NK-92 (cell line): ENCODE results near the gene ABLIM1.

Experiments used
- DNase-seq: peaks from one replicate; lab custom pipeline; 2025; ENCODE audit not compliant: unreplicated experiment; lab: John Stamatoyannopoulos, UW

Gene ABLIM1

DNA sequence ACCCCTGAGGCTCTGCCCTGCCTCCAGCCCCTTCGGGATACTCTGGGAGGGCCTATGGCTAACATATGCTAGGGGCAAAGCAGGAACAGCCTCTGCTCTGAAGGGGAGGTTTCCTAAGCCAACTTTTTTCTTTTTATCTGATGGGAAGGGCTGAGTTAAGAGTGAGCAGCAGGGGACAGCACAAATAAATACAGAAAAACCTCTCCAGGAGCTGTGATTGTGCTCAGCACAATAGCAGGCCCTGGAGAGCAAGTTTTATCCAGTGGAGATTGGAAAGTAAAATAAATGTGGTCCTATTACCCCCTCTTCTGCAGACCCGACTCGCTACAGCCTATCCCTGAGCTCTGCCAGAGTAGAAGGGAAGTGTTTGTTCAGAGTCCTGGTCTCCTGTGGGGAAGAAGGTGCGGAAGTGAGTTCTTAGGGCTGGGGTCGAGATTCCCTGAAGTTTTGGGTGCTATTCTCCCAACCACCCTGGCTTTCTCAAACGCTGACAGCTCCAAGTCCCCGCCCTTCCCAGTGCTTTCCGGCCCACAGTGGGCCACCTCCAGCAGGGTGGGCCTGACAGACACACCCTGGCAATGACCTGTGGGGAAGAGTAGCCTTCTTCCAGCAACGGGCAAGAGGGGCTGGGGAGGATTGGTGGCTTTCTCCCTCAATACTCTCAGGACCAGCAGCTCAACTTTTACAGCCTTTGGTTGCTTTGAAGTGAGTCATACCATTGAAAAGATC, 230.8 kb downstream of the ABLIM1 start:
- no peak for DNase-seq

GRCh38 chr10:114426476-114426875, 231.6 kb downstream of the ABLIM1 start:
- no peak for DNase-seq

DNA sequence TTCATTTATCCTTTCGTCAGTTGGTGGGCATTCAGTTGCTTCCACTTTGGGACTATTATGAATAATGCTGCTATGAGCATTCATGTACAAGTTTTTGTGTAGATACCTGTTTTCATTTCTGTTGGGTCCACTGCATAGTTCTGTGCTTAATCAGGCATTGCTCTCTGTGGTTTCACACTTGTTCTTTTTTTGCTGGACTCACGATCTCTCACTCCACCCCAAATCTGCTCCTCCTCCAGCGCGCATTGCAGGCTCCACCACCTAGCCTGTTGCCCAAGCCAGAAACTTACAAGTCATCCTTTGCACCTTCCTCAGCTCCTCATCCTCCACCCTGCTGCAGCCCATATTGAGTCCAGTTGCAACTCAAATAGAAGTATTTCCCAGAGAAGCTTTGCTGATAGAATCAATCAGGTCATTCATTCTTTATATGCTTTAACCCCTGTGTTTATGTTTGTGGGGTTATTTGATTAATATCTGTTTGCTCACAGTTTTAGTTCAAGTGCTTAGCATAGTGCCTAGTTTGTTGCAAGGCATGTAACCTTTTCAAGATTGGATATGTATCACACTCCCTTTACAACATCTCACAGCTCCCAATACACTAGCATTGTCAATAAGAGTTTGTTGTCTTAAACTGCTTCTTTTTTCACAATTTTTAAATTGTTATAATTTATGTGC, 237.1 kb downstream of the ABLIM1 start:
- no peak for DNase-seq

GRCh38 chr10:114418109-114418508, 240.0 kb downstream of the ABLIM1 start:
- no peak for DNase-seq

- no peak for DNase-seq
Observed at GRCh38 chr10:114412907-114413797, 244.9 kb downstream of the ABLIM1 start.

DNA sequence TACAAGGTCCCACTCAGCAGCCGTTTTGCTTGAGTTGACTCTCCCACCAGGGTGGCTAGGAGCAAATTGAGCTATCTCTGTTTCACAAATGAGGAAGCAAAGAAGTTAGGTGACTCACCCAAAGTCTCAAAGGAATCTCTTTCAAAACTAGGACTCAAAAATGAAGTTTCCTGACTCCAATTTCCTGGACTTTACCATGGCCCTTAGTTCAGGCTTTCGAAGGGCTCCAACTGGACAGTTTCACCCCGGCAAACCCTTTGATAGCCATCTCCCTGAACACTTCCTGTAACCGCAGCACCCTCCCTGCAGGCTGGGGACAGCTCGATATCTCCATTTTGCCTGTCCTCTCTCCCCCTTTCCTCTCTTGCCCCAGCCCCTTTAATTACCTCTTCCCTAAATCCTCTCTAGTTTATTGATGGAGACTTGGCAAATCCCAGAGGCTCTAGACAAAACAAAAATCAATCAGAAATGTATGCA, 249.1 kb downstream of the ABLIM1 start:
- no peak for DNase-seq

GRCh38 chr10:114408112-114408967, 249.7 kb downstream of the ABLIM1 start:
- no peak for DNase-seq

GRCh38 chr10:114406455-114406854, 251.6 kb downstream of the ABLIM1 start:
- no peak for DNase-seq

DNA sequence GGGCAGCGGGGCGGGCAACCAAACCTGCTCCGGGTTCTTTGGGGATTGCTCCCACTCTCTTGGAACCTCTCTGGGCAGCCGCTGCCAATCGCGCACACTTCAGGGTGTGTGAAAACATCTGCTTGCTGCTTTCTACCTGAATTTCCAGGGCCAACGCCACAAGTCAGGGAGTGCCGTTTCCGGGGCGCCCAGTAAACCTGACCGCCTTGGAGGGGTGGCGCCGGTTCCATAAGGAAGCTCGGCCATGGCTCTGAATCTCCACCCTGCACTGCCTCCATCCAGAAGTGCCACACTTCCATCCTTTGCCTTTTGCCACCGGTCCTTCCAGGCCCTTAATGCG, 253.1 kb downstream of the ABLIM1 start:
- DNase-seq = no peak

DNA sequence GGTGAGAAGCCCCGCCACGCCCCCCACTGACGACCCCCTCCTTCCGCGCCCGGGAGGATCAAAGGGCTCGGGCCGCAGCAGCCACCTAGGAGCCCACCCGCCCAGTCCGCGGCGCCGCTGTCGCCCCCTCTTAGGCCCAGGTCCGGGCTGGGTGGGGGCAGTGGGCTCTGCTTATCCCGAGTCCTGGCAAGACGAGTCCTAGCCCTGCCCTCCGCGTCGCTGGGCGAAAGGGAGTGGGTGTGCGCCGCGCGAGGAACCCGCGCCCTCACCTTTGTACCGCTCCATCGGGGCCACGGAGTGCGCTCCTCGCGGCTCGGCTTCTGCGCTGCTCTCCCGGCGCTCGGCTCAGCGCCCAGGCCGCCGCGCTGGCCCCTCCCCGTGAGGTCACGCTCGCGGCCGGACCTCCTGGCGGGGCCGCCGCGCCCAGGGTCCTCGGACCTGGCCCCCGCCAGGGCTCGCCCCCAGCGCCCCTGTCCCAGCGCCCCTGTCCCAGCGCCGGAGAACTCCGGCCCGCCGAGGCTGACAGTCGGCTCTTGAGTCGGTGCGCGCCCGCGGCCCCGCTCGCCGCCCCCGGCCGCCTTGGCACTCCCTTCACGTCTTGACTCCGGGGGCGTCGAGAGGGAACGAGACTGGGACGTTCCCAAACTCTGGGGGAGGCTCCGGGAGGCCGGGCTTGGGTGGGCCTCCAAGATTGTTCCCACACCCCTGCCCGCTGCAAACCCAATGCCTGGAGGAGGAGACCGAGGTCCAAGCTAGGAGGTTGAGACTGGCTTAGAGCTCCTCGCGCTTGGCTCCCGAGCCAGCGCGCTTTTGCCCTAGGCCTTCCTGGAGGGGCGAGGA, 253.7 kb downstream of the ABLIM1 start, which contains the start of gene AFAP1L2:
Gene AFAP1L2, minus strand, starts transcription at position 332 of the 840 bp plus-strand sequence. Its CDS starts 47 bp downstream, at position 285.
- no peak for DNase-seq

- no peak for DNase-seq
Observed at GRCh38 chr10:114403541-114404161, 254.4 kb downstream of the ABLIM1 start.

- DNase-seq = no peak
Observed at GRCh38 chr10:114402871-114403540, 255.1 kb downstream of the ABLIM1 start.

- DNase-seq = no peak
Observed at GRCh38 chr10:114402233-114402632, 255.8 kb downstream of the ABLIM1 start.

DNA sequence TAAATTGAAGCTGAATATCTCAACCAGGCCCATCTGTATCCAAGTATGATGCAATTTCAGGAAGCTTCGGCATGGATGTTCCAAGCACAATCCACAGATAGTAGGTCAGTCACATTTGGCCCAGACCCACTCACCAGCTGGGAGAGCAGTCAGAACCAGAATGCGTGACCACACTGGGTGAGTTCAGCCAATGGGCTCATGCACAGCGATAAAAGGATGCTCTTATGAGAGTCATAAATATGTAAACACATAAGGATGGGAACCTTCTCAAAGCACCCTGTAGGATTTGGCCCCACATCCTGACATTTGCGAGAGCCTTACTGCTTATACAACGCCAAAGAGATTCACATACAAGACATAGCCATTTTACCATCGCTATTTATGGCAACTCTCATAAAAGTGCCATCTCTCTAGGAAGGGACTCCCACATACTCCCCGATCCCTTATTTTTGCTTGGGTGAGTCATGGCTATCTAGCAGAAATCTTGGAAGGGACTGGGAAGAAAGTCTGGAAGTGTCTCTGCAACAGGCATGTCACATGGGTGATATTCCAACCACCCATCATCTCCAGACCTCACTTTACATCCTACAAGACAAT, 256.8 kb downstream of the ABLIM1 start:
- DNase-seq = no peak

DNA sequence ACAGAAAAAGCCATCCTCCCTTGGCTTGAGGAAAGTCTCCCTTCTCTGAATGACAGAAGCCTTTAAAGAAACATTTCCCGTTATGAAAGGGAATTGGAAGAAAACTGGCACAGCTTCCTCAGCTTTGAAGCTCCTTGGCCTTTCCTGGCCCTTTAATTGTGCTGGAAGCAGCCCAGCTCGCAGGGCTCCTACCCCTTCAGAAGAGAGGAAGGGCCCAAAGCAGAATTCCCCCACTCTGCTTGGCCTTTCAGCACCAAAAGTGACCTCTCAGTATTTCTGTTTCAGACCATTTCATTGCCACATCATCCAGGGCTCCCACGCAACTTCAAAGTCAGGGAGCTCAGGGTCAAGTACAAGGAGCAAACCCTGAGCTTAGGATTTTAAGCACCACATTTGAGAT, 258.0 kb downstream of the ABLIM1 start:
- no peak for DNase-seq

- DNase-seq = no peak
Observed at GRCh38 chr10:114399576-114399975, 258.5 kb downstream of the ABLIM1 start.

DNA sequence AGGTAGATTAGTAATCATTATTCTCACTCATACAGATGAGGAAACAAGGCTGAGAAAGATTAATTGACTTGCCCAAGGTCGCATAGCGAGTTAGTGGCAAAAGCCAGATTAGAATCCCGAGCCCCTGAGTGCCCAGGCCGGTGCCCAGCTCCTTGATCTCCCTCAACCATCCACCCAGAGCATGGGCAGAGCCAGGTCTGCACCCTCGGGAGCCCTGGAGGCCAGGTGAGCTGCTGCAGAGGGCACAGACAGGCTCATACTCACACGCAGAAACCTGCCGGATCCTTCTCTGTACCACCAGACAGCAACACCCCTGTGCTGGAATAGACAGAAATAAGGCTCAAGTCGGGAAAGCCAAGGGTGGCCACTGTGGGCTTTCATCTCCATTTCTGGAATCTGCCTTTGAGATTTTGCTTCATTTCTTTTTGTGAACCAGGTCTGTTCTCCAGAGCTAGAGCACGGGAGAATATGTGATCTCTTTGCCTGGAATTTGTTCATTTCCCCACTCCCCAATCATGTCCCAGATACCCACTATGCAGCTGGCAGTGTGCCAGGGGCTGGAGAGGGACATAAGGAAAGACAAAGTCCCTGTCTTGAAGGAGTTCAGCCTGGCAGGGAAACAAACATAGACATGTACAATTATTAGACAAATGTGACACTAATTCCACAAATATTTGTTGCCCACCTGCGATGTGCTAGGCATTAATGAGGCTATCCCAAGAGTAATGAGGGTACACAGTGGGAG, 259.3 kb downstream of the ABLIM1 start:
- DNase-seq = no peak
